ENCODE results near the gene SOD3. TPM values are rescaled to one million over a fixed set of nuclear protein-coding genes. Genes with fewer than 3 reads are reported as not detected.

SOD3 gene
- total RNA-seq, 1 experiment from 2014 or later: 4.1 TPM

DNA sequence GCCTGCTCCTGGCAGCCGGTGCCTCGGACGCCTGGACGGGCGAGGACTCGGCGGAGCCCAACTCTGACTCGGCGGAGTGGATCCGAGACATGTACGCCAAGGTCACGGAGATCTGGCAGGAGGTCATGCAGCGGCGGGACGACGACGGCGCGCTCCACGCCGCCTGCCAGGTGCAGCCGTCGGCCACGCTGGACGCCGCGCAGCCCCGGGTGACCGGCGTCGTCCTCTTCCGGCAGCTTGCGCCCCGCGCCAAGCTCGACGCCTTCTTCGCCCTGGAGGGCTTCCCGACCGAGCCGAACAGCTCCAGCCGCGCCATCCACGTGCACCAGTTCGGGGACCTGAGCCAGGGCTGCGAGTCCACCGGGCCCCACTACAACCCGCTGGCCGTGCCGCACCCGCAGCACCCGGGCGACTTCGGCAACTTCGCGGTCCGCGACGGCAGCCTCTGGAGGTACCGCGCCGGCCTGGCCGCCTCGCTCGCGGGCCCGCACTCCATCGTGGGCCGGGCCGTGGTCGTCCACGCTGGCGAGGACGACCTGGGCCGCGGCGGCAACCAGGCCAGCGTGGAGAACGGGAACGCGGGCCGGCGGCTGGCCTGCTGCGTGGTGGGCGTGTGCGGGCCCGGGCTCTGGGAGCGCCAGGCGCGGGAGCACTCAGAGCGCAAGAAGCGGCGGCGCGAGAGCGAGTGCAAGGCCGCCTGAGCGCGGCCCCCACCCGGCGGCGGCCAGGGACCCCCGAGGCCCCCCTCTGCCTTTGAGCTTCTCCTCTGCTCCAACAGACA is 4.4 kb downstream of the SOD3 start (continued):
- TF ChIP-seq AR (CRISPR knock-in tag; IDR thresholded peaks at IDR 0.05) (no peak), NFE2L1 (CRISPR knock-in tag; IDR thresholded peaks at IDR 0.05) (0 out of 2 replicates have a peak, but pooled peaks have one; percentile 38), ZNF138 (CRISPR knock-in tag; conservative IDR thresholded peaks at IDR 0.05) (peak; percentile 85; the same call in 1 of the 2 replicates), MXD4 (CRISPR knock-in tag; IDR thresholded peaks at IDR 0.05; ENCODE audit: borderline replicate concordance) (no peak), NR3C1 (CRISPR knock-in tag; conservative IDR thresholded peaks at IDR 0.05; ENCODE audit: low read depth) (no peak; the same call in 1 of the 2 replicates), CBFB (CRISPR knock-in tag; IDR thresholded peaks at IDR 0.05; ENCODE audit: low read depth) (no peak), NFYB (CRISPR knock-in tag; conservative IDR thresholded peaks at IDR 0.05; ENCODE audit: low read depth) (no peak), NFATC4 (CRISPR knock-in tag; IDR thresholded peaks at IDR 0.05) (no peak), E2F5 (CRISPR knock-in tag; IDR thresholded peaks at IDR 0.05) (peak; percentile 83), ZNF219 (CRISPR knock-in tag; IDR thresholded peaks at IDR 0.05; ENCODE audit: borderline replicate concordance) (no peak), OVOL2 (CRISPR knock-in tag; IDR thresholded peaks at IDR 0.05; ENCODE audit: borderline replicate concordance) (no peak), GABPB1 (CRISPR knock-in tag; IDR thresholded peaks at IDR 0.05) (no peak), NR2C2 (CRISPR knock-in tag; IDR thresholded peaks at IDR 0.05) (peak; percentile 67; the same call in 1 of the 2 replicates), JUN (CRISPR knock-in tag; IDR thresholded peaks at IDR 0.05) (peak; percentile 47; the same call in 1 of the 2 replicates), STAT6 (CRISPR knock-in tag; conservative IDR thresholded peaks at IDR 0.05; ENCODE audit: low read depth) (no peak), PRRX2 (CRISPR knock-in tag; IDR thresholded peaks at IDR 0.05) (no peak), SMAD4 (CRISPR knock-in tag; IDR thresholded peaks at IDR 0.05) (no peak), FOXP4 (CRISPR knock-in tag; IDR thresholded peaks at IDR 0.05) (peak; percentile 35; the same call in 1 of the 2 replicates), ZNF416 (CRISPR knock-in tag; IDR thresholded peaks at IDR 0.05) (no peak), TEAD1 (CRISPR knock-in tag; IDR thresholded peaks at IDR 0.05) (peak; percentile 62; the same call in 1 of the 2 replicates), ZBTB21 (CRISPR knock-in tag; IDR thresholded peaks at IDR 0.05; ENCODE audit: borderline replicate concordance) (0 out of 2 replicates have a peak, but pooled peaks have one; percentile 32)
- TF ChIP-seq, protein P1, sequence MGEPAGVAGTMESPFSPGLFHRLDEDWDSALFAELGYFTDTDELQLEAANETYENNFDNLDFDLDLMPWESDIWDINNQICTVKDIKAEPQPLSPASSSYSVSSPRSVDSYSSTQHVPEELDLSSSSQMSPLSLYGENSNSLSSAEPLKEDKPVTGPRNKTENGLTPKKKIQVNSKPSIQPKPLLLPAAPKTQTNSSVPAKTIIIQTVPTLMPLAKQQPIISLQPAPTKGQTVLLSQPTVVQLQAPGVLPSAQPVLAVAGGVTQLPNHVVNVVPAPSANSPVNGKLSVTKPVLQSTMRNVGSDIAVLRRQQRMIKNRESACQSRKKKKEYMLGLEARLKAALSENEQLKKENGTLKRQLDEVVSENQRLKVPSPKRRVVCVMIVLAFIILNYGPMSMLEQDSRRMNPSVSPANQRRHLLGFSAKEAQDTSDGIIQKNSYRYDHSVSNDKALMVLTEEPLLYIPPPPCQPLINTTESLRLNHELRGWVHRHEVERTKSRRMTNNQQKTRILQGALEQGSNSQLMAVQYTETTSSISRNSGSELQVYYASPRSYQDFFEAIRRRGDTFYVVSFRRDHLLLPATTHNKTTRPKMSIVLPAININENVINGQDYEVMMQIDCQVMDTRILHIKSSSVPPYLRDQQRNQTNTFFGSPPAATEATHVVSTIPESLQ (CRISPR knock-in tag; IDR thresholded peaks at IDR 0.05): no peak
- TF ChIP-seq, protein P2, sequence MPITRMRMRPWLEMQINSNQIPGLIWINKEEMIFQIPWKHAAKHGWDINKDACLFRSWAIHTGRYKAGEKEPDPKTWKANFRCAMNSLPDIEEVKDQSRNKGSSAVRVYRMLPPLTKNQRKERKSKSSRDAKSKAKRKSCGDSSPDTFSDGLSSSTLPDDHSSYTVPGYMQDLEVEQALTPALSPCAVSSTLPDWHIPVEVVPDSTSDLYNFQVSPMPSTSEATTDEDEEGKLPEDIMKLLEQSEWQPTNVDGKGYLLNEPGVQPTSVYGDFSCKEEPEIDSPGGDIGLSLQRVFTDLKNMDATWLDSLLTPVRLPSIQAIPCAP (CRISPR knock-in tag; IDR thresholded peaks at IDR 0.05): peak; percentile 33; the same call in 1 of the 2 replicates
- TF ChIP-seq, protein P3, sequence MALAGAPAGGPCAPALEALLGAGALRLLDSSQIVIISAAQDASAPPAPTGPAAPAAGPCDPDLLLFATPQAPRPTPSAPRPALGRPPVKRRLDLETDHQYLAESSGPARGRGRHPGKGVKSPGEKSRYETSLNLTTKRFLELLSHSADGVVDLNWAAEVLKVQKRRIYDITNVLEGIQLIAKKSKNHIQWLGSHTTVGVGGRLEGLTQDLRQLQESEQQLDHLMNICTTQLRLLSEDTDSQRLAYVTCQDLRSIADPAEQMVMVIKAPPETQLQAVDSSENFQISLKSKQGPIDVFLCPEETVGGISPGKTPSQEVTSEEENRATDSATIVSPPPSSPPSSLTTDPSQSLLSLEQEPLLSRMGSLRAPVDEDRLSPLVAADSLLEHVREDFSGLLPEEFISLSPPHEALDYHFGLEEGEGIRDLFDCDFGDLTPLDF (CRISPR knock-in tag; IDR thresholded peaks at IDR 0.05): peak; percentile 62; the same call in 1 of the 2 replicates
